Measurements from ENCODE around the gene RIN1. TPM values are rescaled to one million over a fixed set of nuclear protein-coding genes. Genes with fewer than 3 reads are reported as not detected.
"Not testable (repeated sequence)": the region's sequence is repeated elsewhere in the genome, so short reads cannot be mapped to it uniquely, and the experiment has no call there.

Gene RIN1
- total RNA-seq, 1 experiment from 2014 or later = 5.4 TPM

GRCh38 chr11:66359662-66360087 is 23.4 kb upstream of the RIN1 start:
- peaks cover 7 to 8% of the 10 kb centered on the region in 2 experiments for H3K4me1 Mint-ChIP-seq
- Histone ChIP-seq H3K79me2 (ENCODE audit: insufficient read depth, low read length) (no peaks in the 10 kb centered on the region), H3K4me1 (ENCODE audit: insufficient read depth, low read length) (peaks cover 4% of the 10 kb centered on the region; the same call in 1 of the 2 replicates), H3K4ac (ENCODE audit: low read depth, low read length) (no peak overlapping the region), H2BK15ac (ENCODE audit: low read depth, low read length) (no peak overlapping the region), H3K27ac (ENCODE audit: insufficient read length, low read depth, low read length) (no peak overlapping the region), H3K9me3 (ENCODE audit: control insufficient read depth, low read depth, low read length) (no peaks in the 10 kb centered on the region), H4K5ac (ENCODE audit: insufficient read length, low read depth, low read length) (no peak overlapping the region), H2BK20ac (ENCODE audit: low read depth, low read length, poor library complexity, severe bottlenecking) (no peak overlapping the region), H2BK12ac (ENCODE audit: insufficient read length, low read depth, low read length) (no peak overlapping the region), H3K9ac (ENCODE audit: extremely low read depth, insufficient read length, low read length) (no peak overlapping the region), H3K14ac (ENCODE audit: insufficient read depth, low read length) (no peak overlapping the region), H2BK5ac (ENCODE audit: insufficient read length, low read length) (no peak overlapping the region), H3K27me3 (ENCODE audit: insufficient read depth, low read length) (no peaks in the 10 kb centered on the region), H4K20me1 (ENCODE audit: control insufficient read depth, insufficient read depth, insufficient read length) (no peaks in the 10 kb centered on the region), H3K79me1 (ENCODE audit: insufficient read depth, low read depth, low read length, poor library complexity, severe bottlenecking) (no peaks in the 10 kb centered on the region), H3K23ac (ENCODE audit: insufficient read length, low read depth, low read length) (no peak overlapping the region), H2BK120ac (ENCODE audit: low read depth, low read length, poor library complexity, severe bottlenecking) (no peak overlapping the region), H2AK5ac (ENCODE audit: insufficient read length, low read length) (no peak overlapping the region), H4K8ac (replicated peaks; ENCODE audit: insufficient read length, low read depth, low read length) (no peak overlapping the region), H3K18ac (ENCODE audit: insufficient read length, low read depth, low read length) (no peak overlapping the region), H3T11ph (ENCODE audit: low read length) (no peak overlapping the region), H4K91ac (ENCODE audit: insufficient read length, low read depth, low read length) (no peak overlapping the region), H3K23me2 (ENCODE audit: insufficient read length, low read depth, low read length, poor library complexity, severe bottlenecking) (no peaks in the 10 kb centered on the region), H3K4me2 (ENCODE audit: insufficient read depth, insufficient read length, low read length) (no peak overlapping the region), H2AFZ (ENCODE audit: low read length) (no peak overlapping the region), H3K56ac (ENCODE audit: insufficient read length, low read depth, low read length) (no peak overlapping the region)
- no peak overlapping the region for H3K4me3 Mint-ChIP-seq
- peak; percentile 71 for DNase-seq
- peaks cover 10 to 34% (median 28%) of the 10 kb centered on the region in 3 experiments; a peak in 6 of 7 replicates for H3K36me3 Mint-ChIP-seq (ENCODE audit: insufficient read depth in 1 of 3, low read depth in 3 of 3)
- H3K27ac Mint-ChIP-seq = peak overlapping the region in 1 of 3 experiments; percentile 12; a peak in 1 of 7 replicates
- no peak for TF ChIP-seq CTCF (conservative IDR thresholded peaks at IDR 0.05)
- no peaks in the 10 kb centered on the region for H3K9me3 Mint-ChIP-seq
- WGBS (ENCODE audit: extremely low coverage, insufficient read length, low lambda C conversion rate) = no CpG with 5 or more reads among the region's 3 CpGs
- no peaks in the 10 kb centered on the region for H3K27me3 Mint-ChIP-seq (ENCODE audit: low read depth)

- not testable (repeated sequence) for H3K9me3 Mint-ChIP-seq; H4K8ac ChIP-seq (replicated peaks; ENCODE audit: insufficient read length, low read depth, low read length); H2BK120ac ChIP-seq (ENCODE audit: low read depth, low read length, poor library complexity, severe bottlenecking); H2AFZ ChIP-seq (ENCODE audit: low read length); H4K20me1 ChIP-seq (ENCODE audit: control insufficient read depth, insufficient read depth, insufficient read length); H3K27me3 Mint-ChIP-seq (ENCODE audit: low read depth); H3K4me1 ChIP-seq (ENCODE audit: insufficient read depth, low read length); H4K91ac ChIP-seq (ENCODE audit: insufficient read length, low read depth, low read length); H3K18ac ChIP-seq (ENCODE audit: insufficient read length, low read depth, low read length); H3K4me3 Mint-ChIP-seq; H3K4me2 ChIP-seq (ENCODE audit: insufficient read depth, insufficient read length, low read length); H3K79me2 ChIP-seq (ENCODE audit: insufficient read depth, low read length); H3K23ac ChIP-seq (ENCODE audit: insufficient read length, low read depth, low read length); H3K56ac ChIP-seq (ENCODE audit: insufficient read length, low read depth, low read length); H3K27ac Mint-ChIP-seq; H2BK12ac ChIP-seq (ENCODE audit: insufficient read length, low read depth, low read length); H3K27me3 ChIP-seq (ENCODE audit: insufficient read depth, low read length); H2BK15ac ChIP-seq (ENCODE audit: low read depth, low read length); H3K9ac ChIP-seq (ENCODE audit: extremely low read depth, insufficient read length, low read length); H2BK20ac ChIP-seq (ENCODE audit: low read depth, low read length, poor library complexity, severe bottlenecking); H3K79me1 ChIP-seq (ENCODE audit: insufficient read depth, low read depth, low read length, poor library complexity, severe bottlenecking); H2BK5ac ChIP-seq (ENCODE audit: insufficient read length, low read length); DNase-seq; H3K9me3 ChIP-seq (ENCODE audit: control insufficient read depth, low read depth, low read length); H3T11ph ChIP-seq (ENCODE audit: low read length); H3K4ac ChIP-seq (ENCODE audit: low read depth, low read length); H3K14ac ChIP-seq (ENCODE audit: insufficient read depth, low read length); H3K27ac ChIP-seq (ENCODE audit: insufficient read length, low read depth, low read length); H4K5ac ChIP-seq (ENCODE audit: insufficient read length, low read depth, low read length); H2AK5ac ChIP-seq (ENCODE audit: insufficient read length, low read length)
- no CpG with 5 or more reads among the region's 8 CpGs for WGBS (ENCODE audit: extremely low coverage, insufficient read length, low lambda C conversion rate)
- Mint-ChIP-seq H3K4me1 (peaks cover 7 to 10% of the 10 kb centered on the region in 2 experiments; a peak in 3 of 4 replicates), H3K36me3 (ENCODE audit: insufficient read depth in 1 of 3, low read depth in 3 of 3) (peaks cover 11 to 26% (median 24%) of the 10 kb centered on the region in 3 experiments)
- peaks cover 14% of the 10 kb centered on the region for H3K23me2 ChIP-seq (ENCODE audit: insufficient read length, low read depth, low read length, poor library complexity, severe bottlenecking)
Measured at GRCh38 chr11:66350560-66351235, 14.5 kb upstream of the RIN1 start.

All from H9 (cell line).